HG02870 (cell line): ENCODE results near the gene ANXA2.
"Not testable (repeated sequence)": the region's sequence is repeated elsewhere in the genome, so short reads cannot be mapped to it uniquely, and the experiment has no call there.

Source experiments
- ATAC-seq: cut with Tn5 transposase; IDR thresholded peaks from one replicate; pipeline ENCODE4 v1.9.1; 2021; ENCODE audit warnings: mild to moderate bottlenecking, moderate library complexity; ENCODE audit not compliant: unreplicated experiment

Gene ANXA2

GRCh38 chr15:60346077-60346476 is 51.7 kb downstream of the ANXA2 start:
- ATAC-seq, result no peak

GRCh38 chr15:60345598-60345997 is 52.2 kb downstream of the ANXA2 start:
- ATAC-seq, result no peak

GRCh38 chr15:60344987-60345386 is 52.8 kb downstream of the ANXA2 start:
- ATAC-seq, result no peak

- no peak for ATAC-seq
Observed at GRCh38 chr15:60344461-60344860, 53.3 kb downstream of the ANXA2 start.

GRCh38 chr15:60343221-60343970 is 54.4 kb downstream of the ANXA2 start:
- no peak for ATAC-seq

GRCh38 chr15:60340207-60340921 is 57.4 kb downstream of the ANXA2 start:
- ATAC-seq, result no peak

- no peak for ATAC-seq
Observed at GRCh38 chr15:60339236-60339635, 58.5 kb downstream of the ANXA2 start.

- ATAC-seq, result no peak
Observed at GRCh38 chr15:60338810-60339209, 59.0 kb downstream of the ANXA2 start.

- no peak for ATAC-seq
Observed at GRCh38 chr15:60337076-60337475, 60.7 kb downstream of the ANXA2 start.

- ATAC-seq, result not testable (repeated sequence)
Observed at GRCh38 chr15:60335296-60335695, 62.5 kb downstream of the ANXA2 start.

GRCh38 chr15:60328852-60329443 is 68.8 kb downstream of the ANXA2 start:
- no peak for ATAC-seq

- ATAC-seq, result no peak
Observed at GRCh38 chr15:60326824-60327654, 70.7 kb downstream of the ANXA2 start.

GRCh38 chr15:60326343-60326742 is 71.4 kb downstream of the ANXA2 start:
- ATAC-seq, result no peak

- no peak for ATAC-seq
Observed at GRCh38 chr15:60325905-60326304, 71.9 kb downstream of the ANXA2 start.

- no peak for ATAC-seq
Observed at GRCh38 chr15:60324706-60325438, 72.9 kb downstream of the ANXA2 start.

- ATAC-seq, result no peak
Observed at GRCh38 chr15:60323322-60323721, 74.5 kb downstream of the ANXA2 start.

- ATAC-seq, result no peak
Observed at GRCh38 chr15:60320365-60320764, 77.4 kb downstream of the ANXA2 start.

GRCh38 chr15:60318216-60318867 is 79.4 kb downstream of the ANXA2 start:
- no peak for ATAC-seq

GRCh38 chr15:60316961-60317360 is 80.8 kb downstream of the ANXA2 start:
- ATAC-seq, result no peak

- ATAC-seq, result no peak
Observed at GRCh38 chr15:60315878-60316277, 81.9 kb downstream of the ANXA2 start.
